HCT116 (cell line): Measurements from ENCODE around the gene WDR26.

Experiments used
- POLR2A ChIP-seq: IDR thresholded peaks from 2 replicates; pipeline ENCODE4 v1.7.0; 2011; ENCODE audit warnings: borderline replicate concordance; ENCODE audit not compliant: insufficient read depth, insufficient read length; ENCODE audit errors: extremely low read depth
- TF ChIP-seq, protein P1 (sequence below), 3 experiments: fragments of 200-600 bp in 1 of 3; sonication (generic) in 1 of 3; IDR thresholded peaks in 2 of 3; conservative IDR thresholded peaks in 1 of 3; 2 replicates each; pipeline ENCODE4 v1.5.1; 2012 to 2017; ENCODE audit warnings: low read depth in 2 of 3, low read length in 2 of 3, antibody characterized with exemption in 1 of 3, borderline replicate concordance in 1 of 3, control low read depth in 1 of 3, mild to moderate bottlenecking in 1 of 3, mixed read lengths in 1 of 3, mixed run types in 1 of 3, moderate library complexity in 1 of 3; ENCODE audit not compliant: insufficient read depth in 1 of 3

GRCh38 chr1:224377676-224378006 is 57.0 kb downstream of the WDR26 start:
- TF ChIP-seq POLR2A, result no peak
- TF ChIP-seq, protein P1, sequence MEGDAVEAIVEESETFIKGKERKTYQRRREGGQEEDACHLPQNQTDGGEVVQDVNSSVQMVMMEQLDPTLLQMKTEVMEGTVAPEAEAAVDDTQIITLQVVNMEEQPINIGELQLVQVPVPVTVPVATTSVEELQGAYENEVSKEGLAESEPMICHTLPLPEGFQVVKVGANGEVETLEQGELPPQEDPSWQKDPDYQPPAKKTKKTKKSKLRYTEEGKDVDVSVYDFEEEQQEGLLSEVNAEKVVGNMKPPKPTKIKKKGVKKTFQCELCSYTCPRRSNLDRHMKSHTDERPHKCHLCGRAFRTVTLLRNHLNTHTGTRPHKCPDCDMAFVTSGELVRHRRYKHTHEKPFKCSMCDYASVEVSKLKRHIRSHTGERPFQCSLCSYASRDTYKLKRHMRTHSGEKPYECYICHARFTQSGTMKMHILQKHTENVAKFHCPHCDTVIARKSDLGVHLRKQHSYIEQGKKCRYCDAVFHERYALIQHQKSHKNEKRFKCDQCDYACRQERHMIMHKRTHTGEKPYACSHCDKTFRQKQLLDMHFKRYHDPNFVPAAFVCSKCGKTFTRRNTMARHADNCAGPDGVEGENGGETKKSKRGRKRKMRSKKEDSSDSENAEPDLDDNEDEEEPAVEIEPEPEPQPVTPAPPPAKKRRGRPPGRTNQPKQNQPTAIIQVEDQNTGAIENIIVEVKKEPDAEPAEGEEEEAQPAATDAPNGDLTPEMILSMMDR (IDR thresholded peaks at IDR 0.05 in 2 of 3, conservative IDR thresholded peaks at IDR 0.05 in 1 of 3; ENCODE audit: borderline replicate concordance in 1 of 3, insufficient read depth in 1 of 3, low read depth in 2 of 3, low read length in 2 of 3), result no peak
